GM23248 (cell line): ENCODE data around the gene SLC1A6. TPM values are rescaled to one million over a fixed set of nuclear protein-coding genes. Genes with fewer than 3 reads are reported as not detected.
A peak's percentile ranks its signal among the peaks of the same experiment; 100 is the strongest.

Experiments used
- DNase-seq: peaks from one replicate; pipeline ENCODE4 v3.0.0-alpha.2; 2015
- H2AFZ ChIP-seq: fragments of 200-600 bp; sonication (generic); 2 replicates; pipeline ENCODE4 v1.6.1; 2016; ENCODE audit warnings: antibody characterized with exemption
- H3F3A ChIP-seq: fragments of 200-600 bp; sonication (generic); 2 replicates; pipeline ENCODE4 v1.6.1; 2016; ENCODE audit warnings: mild to moderate bottlenecking, antibody characterized with exemption, mixed run types; ENCODE audit not compliant: insufficient read depth
- H3K27ac ChIP-seq: fragments of 200-600 bp; sonication (generic); 2 replicates; pipeline ENCODE4 v1.5.1; 2016; ENCODE audit warnings: mild to moderate bottlenecking
- H3K27me3 ChIP-seq: fragments of 200-600 bp; sonication (generic); replicated peaks from 2 replicates; pipeline ENCODE4 v1.6.1; 2016; ENCODE audit warnings: mild to moderate bottlenecking; ENCODE audit not compliant: insufficient read depth
- H3K36me3 ChIP-seq: fragments of 200-600 bp; sonication (generic); 2 replicates; pipeline ENCODE4 v1.6.1; 2016; ENCODE audit warnings: low read depth, mild to moderate bottlenecking
- H3K4me1 ChIP-seq: fragments of 200-600 bp; sonication (generic); 2 replicates; pipeline ENCODE4 v1.6.1; 2016; ENCODE audit warnings: mild to moderate bottlenecking; ENCODE audit not compliant: insufficient read depth
- H3K4me2 ChIP-seq: fragments of 200-600 bp; sonication (generic); one replicate; pipeline ENCODE4 v1.6.1; 2016; ENCODE audit warnings: mild to moderate bottlenecking; ENCODE audit not compliant: unreplicated experiment
- H3K4me3 ChIP-seq: fragments of 200-600 bp; sonication (generic); 2 replicates; pipeline ENCODE4 v1.5.1; 2016; ENCODE audit warnings: mild to moderate bottlenecking
- H3K79me2 ChIP-seq: fragments of 200-600 bp; sonication (generic); 2 replicates; pipeline ENCODE4 v1.6.1; 2016; ENCODE audit warnings: mild to moderate bottlenecking; ENCODE audit not compliant: insufficient read depth
- H3K9ac ChIP-seq: fragments of 200-600 bp; sonication (generic); 2 replicates; pipeline ENCODE4 v1.6.1; 2016; ENCODE audit warnings: mild to moderate bottlenecking
- H3K9me2 ChIP-seq: fragments of 200-600 bp; sonication (generic); 2 replicates; pipeline ENCODE4 v1.6.1; 2016; ENCODE audit warnings: mixed run types, mild to moderate bottlenecking, moderate library complexity; ENCODE audit not compliant: insufficient read depth
- H3K9me3 ChIP-seq: fragments of 200-600 bp; sonication (generic); one replicate; pipeline ENCODE4 v1.6.1; 2017; ENCODE audit warnings: low read depth
- H4K20me1 ChIP-seq: fragments of 200-600 bp; sonication (generic); 2 replicates; pipeline ENCODE4 v1.6.0; 2016; ENCODE audit not compliant: insufficient read depth
- EZH2 ChIP-seq: fragments of 200-600 bp; sonication (generic); IDR thresholded peaks from 2 replicates; pipeline ENCODE4 v1.6.1; 2018; ENCODE audit warnings: antibody characterized with exemption, mild to moderate bottlenecking; ENCODE audit not compliant: insufficient read depth, poor library complexity, severe bottlenecking
- EZH2phosphoT487 ChIP-seq: fragments of 200-600 bp; sonication (generic); IDR thresholded peaks from 2 replicates; pipeline ENCODE4 v1.6.1; 2018; ENCODE audit warnings: antibody characterized with exemption, moderate library complexity, mild to moderate bottlenecking, low read depth; ENCODE audit not compliant: insufficient read depth
- WGBS, 2 experiments: methylation state at CpG; one replicate each; pipeline ENCODE4 v1.1.6; 2015 to 2017; ENCODE audit warnings: low lambda C conversion rate in 2 of 2, low coverage in 1 of 2; ENCODE audit errors: missing lambda C conversion rate in 2 of 2; 5-methylcytosine and 5-hydroxymethylcytosine counted together
- in situ Hi-C: fragments of 300-500 bp; cut with MboI; formaldehyde crosslinking; loops from 2 replicates; pipeline ENCODE4 v1.15.0; 2020
- polyA plus RNA-seq: library from polyadenylated mRNA; unstranded; fragments of >200 nt; fragmentation: Nextera tagmentation; extraction: Ambion mirVana; gene quantifications from 2 replicates; pipeline ENCODE4 v1.2.1, GENCODE V29; 2016
- total RNA-seq: library from RNA; depleted of rRNA; stranded (reverse); fragments of >200 nt; shearing (Covaris generic); gene quantifications from 2 replicates; pipeline ENCODE4 v1.2.3, GENCODE V29; 2014; rRNA removed

SLC1A6 gene
- total and polyA plus RNA-seq, 2 experiments from 2014 or later = not detected

- no peaks in the 10 kb centered on the region for H3F3A ChIP-seq
- TF ChIP-seq EZH2 (no peak), EZH2phosphoT487 (no peak)
- no peak overlapping the region for H3K4me3 ChIP-seq
- no peaks in the 10 kb centered on the region for H3K36me3 ChIP-seq
- no peak overlapping the region for H3K4me2 ChIP-seq
- H3K9me3 ChIP-seq = no peaks in the 10 kb centered on the region
- 0 to 1% methylated on average over 5 of the region's 5 CpGs for WGBS, 2 experiments
- no peak overlapping the region for H3K27ac ChIP-seq
- no peaks in the 10 kb centered on the region for H3K27me3 ChIP-seq
- H3K9me2 ChIP-seq = no peaks in the 10 kb centered on the region
- no peak overlapping the region for H3K9ac ChIP-seq
- H4K20me1 ChIP-seq = no peaks in the 10 kb centered on the region
- H3K79me2 ChIP-seq = no peaks in the 10 kb centered on the region
- H2AFZ ChIP-seq = no peak overlapping the region
- DNase-seq = peak; percentile 0
- in situ Hi-C loops = no loop called here
- no peaks in the 10 kb centered on the region for H3K4me1 ChIP-seq
Measured at GRCh38 chr19:14916848-14917247, 62.8 kb downstream of the SLC1A6 start.

- Histone ChIP-seq H3K4me3 (no peak overlapping the region), H3K36me3 (no peaks in the 10 kb centered on the region), H3K9me3 (no peaks in the 10 kb centered on the region), H3K4me1 (no peaks in the 10 kb centered on the region), H3F3A (no peaks in the 10 kb centered on the region), H3K4me2 (no peak overlapping the region), H3K79me2 (no peaks in the 10 kb centered on the region), H3K9me2 (no peaks in the 10 kb centered on the region), H2AFZ (no peak overlapping the region), H3K27me3 (no peaks in the 10 kb centered on the region), H4K20me1 (no peaks in the 10 kb centered on the region), H3K27ac (no peak overlapping the region), H3K9ac (no peak overlapping the region)
- in situ Hi-C loops = no loop called here
- no peak for TF ChIP-seq EZH2phosphoT487
- no peak for TF ChIP-seq EZH2
- WGBS, 2 experiments = 2 to 4% methylated on average over 6 of the region's 6 CpGs
- no peak for DNase-seq
Measured at GRCh38 chr19:14915116-14915515, 64.5 kb downstream of the SLC1A6 start.

GRCh38 chr19:14906711-14907110, 73.0 kb downstream of the SLC1A6 start:
- H3K27ac ChIP-seq = no peak overlapping the region
- H3K9me3 ChIP-seq = no peaks in the 10 kb centered on the region
- H3K4me1 ChIP-seq = no peaks in the 10 kb centered on the region
- H3K9ac ChIP-seq = no peak overlapping the region
- H3K4me2 ChIP-seq = no peak overlapping the region
- H2AFZ ChIP-seq = no peak overlapping the region
- H3K79me2 ChIP-seq = no peaks in the 10 kb centered on the region
- 8 to 15% methylated on average over 4 of the region's 4 CpGs for WGBS, 2 experiments
- H4K20me1 ChIP-seq = no peaks in the 10 kb centered on the region
- H3K36me3 ChIP-seq = no peaks in the 10 kb centered on the region
- in situ Hi-C loops = no loop called here
- H3K4me3 ChIP-seq = no peak overlapping the region
- H3K27me3 ChIP-seq = no peaks in the 10 kb centered on the region
- no peaks in the 10 kb centered on the region for H3K9me2 ChIP-seq
- no peak for DNase-seq
- TF ChIP-seq EZH2 (no peak), EZH2phosphoT487 (no peak)
- H3F3A ChIP-seq = no peaks in the 10 kb centered on the region

GRCh38 chr19:14901675-14902260, 77.9 kb downstream of the SLC1A6 start:
- WGBS, 2 experiments = 0 to 2% methylated on average over 2 of the region's 2 CpGs
- Histone ChIP-seq H4K20me1 (no peaks in the 10 kb centered on the region), H3K79me2 (no peaks in the 10 kb centered on the region), H3K9me3 (no peaks in the 10 kb centered on the region), H3K4me1 (no peaks in the 10 kb centered on the region), H3K4me2 (no peak overlapping the region), H3K4me3 (no peak overlapping the region), H3K9me2 (no peaks in the 10 kb centered on the region), H3K36me3 (no peaks in the 10 kb centered on the region), H3F3A (no peaks in the 10 kb centered on the region), H3K27ac (no peak overlapping the region), H2AFZ (no peak overlapping the region), H3K27me3 (no peaks in the 10 kb centered on the region), H3K9ac (no peak overlapping the region)
- TF ChIP-seq EZH2 (no peak), EZH2phosphoT487 (no peak)
- no peak for DNase-seq
- in situ Hi-C loops = no loop called here

Other genes with a start within 250 kb of the SLC1A6 start
- not detected in 2 replicates for gene ADGRE2, start 201.3 kb downstream of the SLC1A6 start, total RNA-seq
- 0.05 and 0.28 TPM in 2 replicates for gene ADGRE2, start 201.3 kb downstream of the SLC1A6 start, polyA plus RNA-seq
- not detected in 2 replicates for gene OR7A5, start 144.7 kb downstream of the SLC1A6 start, total RNA-seq
- not detected in 2 replicates for gene OR7A5, start 144.7 kb downstream of the SLC1A6 start, polyA plus RNA-seq
- not detected in 2 replicates for gene OR7C1, start 144.7 kb downstream of the SLC1A6 start, total RNA-seq
- not detected in 2 replicates for gene OR7C1, start 144.7 kb downstream of the SLC1A6 start, polyA plus RNA-seq
- not detected in 2 replicates for gene OR7A10, start 130.9 kb downstream of the SLC1A6 start, total RNA-seq
- not detected in 2 replicates for gene OR7A10, start 130.9 kb downstream of the SLC1A6 start, polyA plus RNA-seq
- gene OR7A17, start 93.7 kb downstream of the SLC1A6 start, total RNA-seq = not detected in 2 replicates
- gene OR7A17, start 93.7 kb downstream of the SLC1A6 start, polyA plus RNA-seq = not detected in 2 replicates
- gene OR7C2, start 38.4 kb downstream of the SLC1A6 start, total RNA-seq = not detected in 2 replicates
- not detected in 2 replicates for gene OR7C2, start 38.4 kb downstream of the SLC1A6 start, polyA plus RNA-seq
- not detected in 2 replicates for gene CASP14, start 69.6 kb upstream of the SLC1A6 start, total RNA-seq
- not detected in 2 replicates for gene CASP14, start 69.6 kb upstream of the SLC1A6 start, polyA plus RNA-seq
- not detected in 2 replicates for gene OR1I1, start 102.3 kb upstream of the SLC1A6 start, total RNA-seq
- gene OR1I1, start 102.3 kb upstream of the SLC1A6 start, polyA plus RNA-seq = not detected in 2 replicates
- gene SYDE1, start 127.5 kb upstream of the SLC1A6 start, total RNA-seq = 104 and 113 TPM in 2 replicates
- 15.6 and 16.2 TPM in 2 replicates for gene SYDE1, start 127.5 kb upstream of the SLC1A6 start, polyA plus RNA-seq
- 66.1 and 66.9 TPM in 2 replicates for gene NOTCH3, start 221.1 kb upstream of the SLC1A6 start, total RNA-seq
- 15.4 and 16.0 TPM in 2 replicates for gene NOTCH3, start 221.1 kb upstream of the SLC1A6 start, polyA plus RNA-seq